Ishikawa (cell line): ENCODE data around the gene TAGLN.

ENCODE experiments used
- CEBPB ChIP-seq: IDR thresholded peaks from 2 replicates; pipeline ENCODE4 v1.6.1; 2012
- CREB1 ChIP-seq: IDR thresholded peaks from 2 replicates; pipeline ENCODE4 v1.6.1; 2012; ENCODE audit warnings: low read depth
- EGR1 ChIP-seq: IDR thresholded peaks from 2 replicates; pipeline ENCODE4 v1.6.1; 2012
- EP300 ChIP-seq: IDR thresholded peaks from 2 replicates; pipeline ENCODE4 v1.6.1; 2012; ENCODE audit warnings: borderline replicate concordance
- FOXM1 ChIP-seq: IDR thresholded peaks from 2 replicates; pipeline ENCODE4 v1.6.1; 2012; ENCODE audit warnings: low read depth, borderline replicate concordance
- MAX ChIP-seq: IDR thresholded peaks from 2 replicates; pipeline ENCODE4 v1.6.1; 2012
- NFIC ChIP-seq: IDR thresholded peaks from 2 replicates; pipeline ENCODE4 v1.6.1; 2012
- RAD21 ChIP-seq: IDR thresholded peaks from 2 replicates; pipeline ENCODE4 v1.6.1; 2012; ENCODE audit warnings: low read depth
- REST ChIP-seq: IDR thresholded peaks from 2 replicates; pipeline ENCODE4 v1.6.1; 2012; ENCODE audit warnings: low read depth, mild to moderate bottlenecking
- TAF1 ChIP-seq: IDR thresholded peaks from 2 replicates; pipeline ENCODE4 v1.6.1; 2012; ENCODE audit warnings: low read depth, mild to moderate bottlenecking
- TCF12 ChIP-seq: IDR thresholded peaks from 2 replicates; pipeline ENCODE4 v1.6.1; 2012; ENCODE audit warnings: low read depth
- TEAD4 ChIP-seq: IDR thresholded peaks from 2 replicates; pipeline ENCODE4 v1.6.1; 2012
- USF1 ChIP-seq: IDR thresholded peaks from 2 replicates; pipeline ENCODE4 v1.6.1; 2012
- YY1 ChIP-seq: IDR thresholded peaks from 2 replicates; pipeline ENCODE4 v1.6.1; 2012; ENCODE audit warnings: low read depth
- ZBTB7A ChIP-seq: IDR thresholded peaks from 2 replicates; pipeline ENCODE4 v1.6.1; 2012; ENCODE audit warnings: low read depth

TAGLN gene

GRCh38 chr11:117204283-117205080 is 5.3 kb downstream of the TAGLN start:
- no peak for TF ChIP-seq TEAD4
- TF ChIP-seq EGR1 = no peak
- no peak for TF ChIP-seq CREB1
- TF ChIP-seq TCF12 = no peak
- no peak for TF ChIP-seq YY1
- no peak for TF ChIP-seq NFIC
- TF ChIP-seq REST = no peak
- no peak for TF ChIP-seq ZBTB7A
- no peak for TF ChIP-seq TAF1
- TF ChIP-seq CEBPB = no peak
- TF ChIP-seq RAD21 = no peak
- no peak for TF ChIP-seq USF1
- TF ChIP-seq FOXM1 = no peak
- no peak for TF ChIP-seq EP300
- no peak for TF ChIP-seq MAX

- TF ChIP-seq CEBPB (no peak), EP300 (no peak), MAX (no peak), REST (no peak), ZBTB7A (no peak), YY1 (no peak), CREB1 (no peak), EGR1 (no peak), TCF12 (no peak), TAF1 (no peak)
Measured at GRCh38 chr11:117205211-117205818, 6.1 kb downstream of the TAGLN start.

GRCh38 chr11:117210620-117211019 is 11.4 kb downstream of the TAGLN start:
- no peak for TF ChIP-seq CREB1
- TF ChIP-seq REST = no peak
- TF ChIP-seq YY1 = no peak
- no peak for TF ChIP-seq CEBPB
- TF ChIP-seq USF1 = no peak
- TF ChIP-seq TEAD4 = no peak
- no peak for TF ChIP-seq NFIC
- TF ChIP-seq MAX = no peak
- TF ChIP-seq EGR1 = no peak
- no peak for TF ChIP-seq RAD21
- TF ChIP-seq EP300 = no peak
- TF ChIP-seq TCF12 = no peak
